PC-3 (cell line): ENCODE data around the gene SLC6A3. TPM values are rescaled to one million over a fixed set of nuclear protein-coding genes. Genes with fewer than 3 reads are reported as not detected.

ENCODE experiments used
- ATAC-seq: fragments of 200-7000 bp; cut with Tn5 transposase; 2 replicates; pipeline ENCODE4 v1.9.1; 2020; ENCODE audit warnings: mild to moderate bottlenecking, moderate library complexity
- BruUV-seq: library from RNA; stranded (reverse); fragments of 400-500 nt; replicated peaks from 2 replicates; lab custom pipeline; 2021; lab: Mats Ljungman, UMichigan
- CTCF ChIA-PET: fragments of 300-600 bp; sonication (Branson Sonifier 250); formaldehyde crosslinking; loops from one replicate; lab custom pipeline; 2022; ENCODE audit warnings: antibody characterized with exemption; lab: Charles Lee
- POLR2A ChIA-PET: fragments of 300-600 bp; sonication (Branson Sonifier 250); formaldehyde crosslinking; loops from one replicate; lab custom pipeline; 2022; ENCODE audit warnings: antibody characterized with exemption; ENCODE audit not compliant: unreplicated experiment; lab: Charles Lee
- DNase-seq: peaks from one replicate; pipeline ENCODE4 v3.0.0-alpha.2; 2015
- H2AFZ ChIP-seq: fragments of 300-600 bp; sonication (generic); 2 replicates; pipeline ENCODE4 v1.6.0; 2016; ENCODE audit warnings: antibody characterized with exemption, low read length
- H3F3A ChIP-seq: fragments of 300-600 bp; sonication (generic); one replicate; pipeline ENCODE4 v1.6.0; 2017; ENCODE audit warnings: antibody characterized with exemption, low read length, control low read depth, mild to moderate bottlenecking; ENCODE audit not compliant: unreplicated experiment
- H3K27ac ChIP-seq: fragments of 300-600 bp; sonication (generic); 2 replicates; pipeline ENCODE4 v1.5.1; 2016; ENCODE audit warnings: mild to moderate bottlenecking, low read length
- H3K27me3 ChIP-seq: fragments of 300-600 bp; sonication (generic); 2 replicates; pipeline ENCODE4 v1.6.1; 2016; ENCODE audit warnings: low read length, mixed read lengths
- H3K36me3 ChIP-seq: fragments of 300-600 bp; sonication (generic); 2 replicates; pipeline ENCODE4 v1.6.1; 2016; ENCODE audit warnings: low read depth, mixed run types, low read length, mixed read lengths
- H3K4me1 ChIP-seq: fragments of 300-600 bp; sonication (generic); 2 replicates; pipeline ENCODE4 v1.5.1; 2016; ENCODE audit warnings: low read length; ENCODE audit not compliant: insufficient read depth
- H3K4me2 ChIP-seq: fragments of 300-600 bp; sonication (generic); 2 replicates; pipeline ENCODE4 v1.6.0; 2016; ENCODE audit warnings: low read length
- H3K4me3 ChIP-seq: fragments of 300-600 bp; sonication (generic); 2 replicates; pipeline ENCODE4 v1.5.1; 2016; ENCODE audit warnings: mild to moderate bottlenecking, low read length, mixed read lengths
- H3K79me2 ChIP-seq: fragments of 300-600 bp; sonication (generic); 2 replicates; pipeline ENCODE4 v1.6.1; 2017; ENCODE audit warnings: low read length, mixed read lengths
- H3K9ac ChIP-seq: fragments of 300-600 bp; sonication (generic); 2 replicates; pipeline ENCODE4 v1.6.0; 2016; ENCODE audit warnings: mild to moderate bottlenecking, low read length
- H3K9me2 ChIP-seq: fragments of 300-600 bp; sonication (generic); replicated peaks from 2 replicates; pipeline ENCODE4 v1.6.1; 2016; ENCODE audit warnings: mixed run types, low read length, mixed read lengths
- H3K9me3 ChIP-seq: fragments of 300-600 bp; sonication (generic); 2 replicates; pipeline ENCODE4 v1.6.1; 2016; ENCODE audit warnings: low read length, mixed read lengths
- H4K20me1 ChIP-seq: fragments of 300-600 bp; sonication (generic); 2 replicates; pipeline ENCODE4 v1.6.1; 2016; ENCODE audit warnings: low read length, mixed read lengths
- EZH2 ChIP-seq: fragments of 300-600 bp; sonication (generic); IDR thresholded peaks from one replicate; pipeline ENCODE4 v1.6.1; 2017; ENCODE audit warnings: antibody characterized with exemption, mild to moderate bottlenecking, low read length; ENCODE audit not compliant: unreplicated experiment
- EZH2phosphoT487 ChIP-seq: fragments of 300-600 bp; sonication (generic); IDR thresholded peaks from 2 replicates; pipeline ENCODE4 v1.6.1; 2018; ENCODE audit warnings: mild to moderate bottlenecking, antibody characterized with exemption, low read length, borderline replicate concordance
- intact Hi-C: fragments of 100-400 bp; cut with micrococcal nuclease; formaldehyde crosslinking; loops from 2 replicates; pipeline ENCODE4 v1.9.0; 2023
- total RNA-seq: library from RNA; depleted of rRNA; stranded (reverse); fragments of >200 nt; gene quantifications from 2 replicates; pipeline ENCODE4 v1.2.3, GENCODE V29; 2014
- TF ChIP-seq, protein P1 (sequence below): fragments of 300-600 bp; sonication (generic); conservative IDR thresholded peaks from 2 replicates; pipeline ENCODE4 v1.5.1; 2017; ENCODE audit warnings: antibody characterized with exemption, low read depth, mild to moderate bottlenecking, low read length

SLC6A3 gene
- total RNA-seq, 1 experiment from 2014 or later: not detected

DNA sequence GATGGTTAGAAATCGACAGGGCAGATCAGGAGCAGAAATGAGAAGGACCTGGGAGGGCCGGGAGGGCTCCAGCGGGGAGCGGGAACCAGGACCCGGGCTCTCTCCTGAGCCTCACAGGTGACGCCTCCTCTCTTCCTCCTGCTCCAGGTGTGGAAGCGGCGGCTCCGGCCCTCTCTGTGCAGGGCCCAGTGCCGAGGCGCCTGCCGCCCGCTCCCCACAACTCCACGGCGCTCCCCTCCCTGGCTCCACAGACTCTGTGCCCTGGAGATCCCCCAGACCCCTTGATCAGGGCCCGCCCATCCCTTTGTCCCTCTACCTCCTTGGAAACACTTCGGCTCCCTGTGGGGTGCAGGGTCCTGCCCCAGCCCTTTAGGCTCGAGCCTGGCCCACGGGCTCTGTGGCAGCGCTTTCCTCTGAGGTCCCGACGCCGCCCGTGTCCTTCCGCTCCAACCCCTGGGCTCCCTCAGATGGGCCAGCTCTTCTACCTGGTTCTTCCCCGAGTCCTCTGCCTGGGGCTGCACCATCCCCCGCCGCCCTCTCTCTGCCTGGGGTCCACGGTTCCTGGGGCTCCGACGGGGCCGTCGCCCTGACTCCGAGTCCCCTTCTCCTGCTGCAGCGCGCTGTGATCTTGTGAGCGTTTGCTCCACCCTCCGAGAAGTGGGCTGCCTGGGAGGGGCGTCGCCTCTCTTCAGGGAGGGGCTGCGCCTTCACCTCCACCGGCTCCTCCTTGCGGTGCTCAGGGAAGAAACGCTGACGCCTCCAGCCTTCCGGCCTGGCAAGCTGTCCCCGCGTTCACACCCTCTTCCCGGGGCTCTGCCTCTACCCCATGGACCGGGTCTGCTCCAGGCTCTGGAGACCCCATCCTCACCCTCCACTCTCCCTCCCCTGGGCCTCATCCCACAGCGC lies 22.4 kb upstream of the SLC6A3 start:
- no peak overlapping the region for H3K4me2 ChIP-seq
- POLR2A ChIA-PET: no interaction called here
- no peak overlapping the region for H3K27ac ChIP-seq
- no peak for ATAC-seq
- intact Hi-C loops: no loop called here
- no TSS peak for BruUV-seq
- no peaks in the 10 kb centered on the region for H3F3A ChIP-seq
- H3K36me3 ChIP-seq: peaks cover 58% of the 10 kb centered on the region
- DNase-seq: no peak
- CTCF ChIA-PET: no interaction called here
- no peaks in the 10 kb centered on the region; the same call in 1 of the 2 replicates for H4K20me1 ChIP-seq
- H3K9me2 ChIP-seq: no peaks in the 10 kb centered on the region
- no peaks in the 10 kb centered on the region for H3K79me2 ChIP-seq
- no peaks in the 10 kb centered on the region for H3K9me3 ChIP-seq
- no peak for TF ChIP-seq EZH2
- no peaks in the 10 kb centered on the region for H3K27me3 ChIP-seq
- H2AFZ ChIP-seq: no peak overlapping the region
- no peak overlapping the region for H3K9ac ChIP-seq
- peaks cover 4% of the 10 kb centered on the region; the same call in 1 of the 2 replicates for H3K4me1 ChIP-seq
- no peak overlapping the region for H3K4me3 ChIP-seq

DNA sequence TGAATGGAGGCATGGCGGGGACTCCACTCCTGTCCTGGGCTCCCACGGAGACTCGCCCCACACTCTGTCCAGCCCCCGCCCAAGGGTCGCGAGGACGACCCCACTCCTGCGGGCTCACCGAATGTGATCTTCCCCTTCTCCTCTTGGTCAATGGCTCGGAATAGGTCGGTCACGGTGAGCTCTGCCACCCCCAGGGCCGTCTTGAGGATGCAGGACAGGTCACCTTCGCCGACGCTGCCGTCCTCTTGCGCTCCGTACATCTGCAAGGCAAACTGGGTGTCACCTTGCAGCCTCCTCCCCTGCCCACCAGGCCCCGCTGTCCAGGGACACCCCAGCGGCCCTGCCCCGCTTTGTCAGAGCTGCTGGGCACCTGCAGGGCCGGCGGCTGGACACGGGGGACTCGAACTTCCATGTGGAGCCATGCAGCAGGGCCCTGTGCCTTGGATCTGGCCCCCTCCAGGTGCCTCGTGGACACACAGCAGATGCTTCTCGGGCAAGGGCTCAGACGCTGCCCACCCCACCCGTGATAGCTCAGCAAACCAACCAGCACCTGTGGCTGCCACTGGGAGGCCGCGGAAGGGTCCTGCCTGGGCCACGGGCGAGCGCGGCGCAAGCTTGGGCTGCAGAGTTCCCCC lies 21.5 kb upstream of the SLC6A3 start:
- Histone ChIP-seq H3K9me2 (no peaks in the 10 kb centered on the region), H3K36me3 (peaks cover 67% of the 10 kb centered on the region), H3K9ac (no peak overlapping the region), H3F3A (no peaks in the 10 kb centered on the region), H3K79me2 (no peaks in the 10 kb centered on the region), H4K20me1 (no peaks in the 10 kb centered on the region; the same call in 1 of the 2 replicates), H3K4me1 (peaks cover 4% of the 10 kb centered on the region; the same call in 1 of the 2 replicates), H2AFZ (no peak overlapping the region), H3K27ac (no peak overlapping the region), H3K4me3 (no peak overlapping the region), H3K27me3 (no peaks in the 10 kb centered on the region), H3K9me3 (no peaks in the 10 kb centered on the region), H3K4me2 (no peak overlapping the region)
- no peak for ATAC-seq
- BruUV-seq: no TSS peak
- CTCF ChIA-PET: no interaction called here
- no peak for DNase-seq
- TF ChIP-seq, protein P1, sequence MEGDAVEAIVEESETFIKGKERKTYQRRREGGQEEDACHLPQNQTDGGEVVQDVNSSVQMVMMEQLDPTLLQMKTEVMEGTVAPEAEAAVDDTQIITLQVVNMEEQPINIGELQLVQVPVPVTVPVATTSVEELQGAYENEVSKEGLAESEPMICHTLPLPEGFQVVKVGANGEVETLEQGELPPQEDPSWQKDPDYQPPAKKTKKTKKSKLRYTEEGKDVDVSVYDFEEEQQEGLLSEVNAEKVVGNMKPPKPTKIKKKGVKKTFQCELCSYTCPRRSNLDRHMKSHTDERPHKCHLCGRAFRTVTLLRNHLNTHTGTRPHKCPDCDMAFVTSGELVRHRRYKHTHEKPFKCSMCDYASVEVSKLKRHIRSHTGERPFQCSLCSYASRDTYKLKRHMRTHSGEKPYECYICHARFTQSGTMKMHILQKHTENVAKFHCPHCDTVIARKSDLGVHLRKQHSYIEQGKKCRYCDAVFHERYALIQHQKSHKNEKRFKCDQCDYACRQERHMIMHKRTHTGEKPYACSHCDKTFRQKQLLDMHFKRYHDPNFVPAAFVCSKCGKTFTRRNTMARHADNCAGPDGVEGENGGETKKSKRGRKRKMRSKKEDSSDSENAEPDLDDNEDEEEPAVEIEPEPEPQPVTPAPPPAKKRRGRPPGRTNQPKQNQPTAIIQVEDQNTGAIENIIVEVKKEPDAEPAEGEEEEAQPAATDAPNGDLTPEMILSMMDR: no peak
- TF ChIP-seq EZH2phosphoT487 (no peak), EZH2 (no peak)
- POLR2A ChIA-PET: no interaction called here
- intact Hi-C loops: no loop called here

DNA sequence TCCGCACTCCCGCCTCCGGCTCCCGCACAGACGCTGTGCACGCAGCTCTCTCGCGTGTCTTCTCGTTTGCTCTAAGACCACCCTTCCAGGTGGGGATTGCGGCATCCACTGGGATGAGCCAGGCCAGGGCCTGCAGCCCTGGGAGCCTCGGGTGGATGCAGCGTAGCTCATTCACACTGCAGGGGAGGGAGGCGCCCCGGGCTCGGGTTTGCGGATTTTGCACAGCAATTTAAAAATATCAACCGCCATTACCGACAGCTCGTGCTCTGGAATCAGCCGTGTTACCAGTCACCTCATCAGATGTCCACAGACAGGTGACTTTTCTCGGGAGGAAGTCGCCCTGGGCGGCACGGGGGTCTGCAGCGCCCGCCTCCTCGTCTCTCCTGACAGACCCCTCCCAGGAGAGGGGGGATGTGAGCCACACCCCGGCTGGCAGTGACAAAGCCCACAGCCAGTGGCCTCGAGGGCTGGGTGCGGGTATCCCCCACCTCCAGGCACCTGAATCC lies 20.8 kb upstream of the SLC6A3 start:
- Histone ChIP-seq H3K79me2 (no peaks in the 10 kb centered on the region), H3K36me3 (peaks cover 74% of the 10 kb centered on the region), H3K9me3 (no peaks in the 10 kb centered on the region), H3K27me3 (no peaks in the 10 kb centered on the region), H4K20me1 (no peaks in the 10 kb centered on the region; the same call in 1 of the 2 replicates), H3K9ac (no peak overlapping the region), H2AFZ (no peak overlapping the region), H3K4me1 (peaks cover 4% of the 10 kb centered on the region; the same call in 1 of the 2 replicates), H3K4me3 (no peak overlapping the region), H3K9me2 (no peaks in the 10 kb centered on the region), H3F3A (no peaks in the 10 kb centered on the region), H3K4me2 (no peak overlapping the region), H3K27ac (no peak overlapping the region)
- ChIA-PET CTCF (no interaction called here), POLR2A (no interaction called here)
- no peak for TF ChIP-seq EZH2phosphoT487
- TF ChIP-seq EZH2: no peak
- TF ChIP-seq, protein P1: no peak
- ATAC-seq: no peak
- intact Hi-C loops: no loop called here
- no TSS peak for BruUV-seq
- no peak for DNase-seq
